Pons (tissue), 1 donor: ENCODE data around the gene LRRC26.

Experiments
- DNase-seq: peaks from one replicate; pipeline ENCODE4 v3.0.0-alpha.2; 2016; ENCODE audit warnings: low spot score

The LRRC26 gene

GRCh38 chr9:137183980-137184595 lies 14.2 kb upstream of the LRRC26 start:
- DNase-seq: no peak

- DNase-seq: no peak
Measured at GRCh38 chr9:137182836-137183235, 13.0 kb upstream of the LRRC26 start.

GRCh38 chr9:137181680-137182079 lies 11.8 kb upstream of the LRRC26 start:
- DNase-seq: no peak

DNA sequence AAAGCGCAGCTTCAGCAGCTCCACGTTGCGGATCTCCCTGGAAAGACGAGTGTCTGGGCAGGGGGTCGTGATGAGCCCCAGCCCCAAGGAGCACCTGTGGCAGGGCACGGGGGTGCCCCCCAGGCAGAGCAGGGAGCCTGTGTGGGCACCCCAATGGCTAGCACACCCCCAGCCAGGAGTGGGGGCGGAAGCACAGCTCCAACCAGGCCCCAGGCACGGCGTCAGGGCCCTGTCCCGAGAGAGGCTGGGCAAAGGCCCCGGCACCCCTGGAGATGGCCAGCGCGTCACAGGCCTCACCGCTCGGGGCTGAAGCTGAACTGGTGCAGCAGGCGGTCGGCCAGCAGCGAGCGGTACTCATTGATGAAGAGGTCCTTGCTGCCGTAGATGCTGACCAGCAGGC lies 10.6 kb upstream of the LRRC26 start:
- no peak for DNase-seq

- DNase-seq: no peak
Measured at GRCh38 chr9:137179761-137180160, 9.9 kb upstream of the LRRC26 start.

GRCh38 chr9:137178939-137179630 lies 9.2 kb upstream of the LRRC26 start:
- DNase-seq: no peak

GRCh38 chr9:137178201-137178938 lies 8.5 kb upstream of the LRRC26 start:
- DNase-seq: no peak

DNA sequence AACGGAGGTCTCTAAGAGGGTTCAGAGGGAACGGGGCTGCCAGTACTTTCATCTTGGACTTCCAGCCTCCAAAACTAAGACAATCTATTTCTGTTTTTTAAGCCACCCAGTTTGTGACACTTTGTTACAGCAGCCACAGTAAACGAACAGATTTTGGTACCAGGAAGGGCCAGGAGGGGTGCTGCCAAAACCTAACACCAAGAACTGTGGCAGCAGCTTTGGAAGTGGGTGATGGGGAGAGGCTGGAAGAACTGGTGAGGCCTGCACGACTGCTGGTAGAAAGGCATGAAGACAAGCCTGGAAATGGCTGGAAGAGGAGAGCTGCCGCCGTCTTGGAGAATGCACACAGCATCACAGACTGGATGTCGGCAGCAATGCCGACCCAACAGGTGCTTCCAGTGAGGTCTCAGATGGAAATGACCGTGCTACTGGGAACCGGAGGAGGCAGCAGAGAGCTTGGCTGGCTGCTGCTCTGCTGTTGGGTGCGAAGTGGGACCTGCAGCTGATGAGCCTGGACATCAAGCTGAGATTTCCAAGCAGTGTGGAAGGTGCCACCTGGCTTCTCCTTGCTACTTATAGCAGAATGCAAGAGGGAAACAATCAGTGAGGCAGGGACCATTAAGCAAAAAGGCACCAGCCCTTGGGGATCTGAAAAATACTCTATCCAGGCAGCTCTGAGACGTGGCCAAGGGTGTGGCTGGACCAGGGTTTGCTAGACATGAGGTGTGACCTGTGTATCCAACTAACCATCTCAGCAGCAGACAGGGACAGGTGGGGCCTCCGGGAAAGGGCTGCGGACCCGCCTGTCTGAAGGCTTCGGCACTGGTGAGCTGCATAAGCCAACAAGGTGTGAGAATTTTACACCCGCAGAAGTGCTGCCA lies 6.7 kb upstream of the LRRC26 start:
- DNase-seq: no peak

DNA sequence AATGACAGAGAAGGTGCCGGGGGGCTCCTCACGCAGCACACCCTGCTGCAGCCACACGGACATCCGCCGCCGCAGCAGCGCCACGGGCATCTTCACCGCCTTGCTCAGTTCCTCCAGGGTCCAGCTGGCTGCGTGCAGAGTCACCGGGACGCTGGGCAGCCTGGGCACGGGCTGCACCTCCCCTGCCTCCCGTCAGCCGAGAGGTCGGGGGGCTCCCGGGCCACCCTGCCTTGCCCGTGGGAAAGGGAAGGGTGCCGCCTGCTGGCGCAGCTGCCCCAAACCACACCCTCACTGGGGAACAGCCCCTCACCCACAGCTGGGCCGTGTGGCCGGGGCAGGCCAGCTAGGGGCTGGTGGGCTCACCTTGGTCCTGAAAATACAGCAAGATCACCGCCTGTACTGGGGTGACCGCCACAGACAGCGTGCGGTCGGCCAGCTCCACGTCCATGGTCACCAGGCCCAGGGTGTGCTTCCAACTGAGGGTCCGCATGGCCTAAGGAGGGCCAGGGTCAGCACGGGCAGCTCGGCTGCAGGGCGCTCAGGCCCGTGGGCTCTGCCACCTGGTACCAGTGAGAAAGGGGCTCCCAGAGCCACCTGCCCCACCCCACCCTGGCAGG lies 5.6 kb upstream of the LRRC26 start:
- no peak for DNase-seq

- no peak for DNase-seq
Measured at GRCh38 chr9:137174722-137175293, 5.0 kb upstream of the LRRC26 start.

- no peak for DNase-seq
Measured at GRCh38 chr9:137173796-137174664, 4.2 kb upstream of the LRRC26 start.

GRCh38 chr9:137172901-137173795 lies 3.3 kb upstream of the LRRC26 start:
- DNase-seq: no peak

DNA sequence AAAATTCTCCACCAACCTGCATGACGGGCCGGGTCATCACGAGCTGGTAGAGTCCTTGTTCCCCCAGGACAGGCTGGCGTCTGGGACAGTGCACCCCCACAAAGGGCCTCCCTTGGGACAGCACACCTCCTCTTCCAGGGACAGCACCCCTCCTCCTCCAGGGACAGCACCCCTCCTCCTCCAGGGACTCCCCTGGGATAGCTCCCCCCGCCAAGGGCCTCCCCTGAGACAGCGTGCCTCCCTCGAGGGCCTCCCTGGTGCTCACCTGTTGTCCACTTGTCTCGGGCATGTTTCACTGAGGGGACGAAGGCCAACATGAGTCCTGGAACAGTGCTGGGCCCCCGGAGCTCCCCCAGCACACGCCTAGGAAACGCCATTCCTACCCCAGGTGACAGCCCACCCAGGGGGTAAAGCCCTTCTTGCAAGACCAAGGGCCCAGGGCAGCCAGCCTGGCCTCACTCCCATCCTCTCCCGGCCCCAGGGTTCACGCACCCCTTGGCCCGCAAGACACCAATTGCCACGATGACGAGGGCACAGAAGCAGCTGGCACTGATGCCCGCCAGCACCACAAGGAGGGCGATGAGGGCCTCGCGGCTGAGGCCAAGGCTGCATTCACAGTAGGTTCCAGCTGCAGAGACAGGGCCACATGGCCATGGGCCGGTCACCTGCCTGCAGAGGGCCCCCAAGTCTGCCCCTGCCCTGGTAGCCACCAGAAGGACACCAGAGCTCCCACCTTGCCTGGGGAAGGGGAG lies 1.5 kb upstream of the LRRC26 start:
- no peak for DNase-seq

- DNase-seq: no peak
Measured at GRCh38 chr9:137170486-137171148, 766 bp upstream of the LRRC26 start.

GRCh38 chr9:137168904-137169856 lies 671 bp downstream of the LRRC26 start:
- no peak for DNase-seq

DNA sequence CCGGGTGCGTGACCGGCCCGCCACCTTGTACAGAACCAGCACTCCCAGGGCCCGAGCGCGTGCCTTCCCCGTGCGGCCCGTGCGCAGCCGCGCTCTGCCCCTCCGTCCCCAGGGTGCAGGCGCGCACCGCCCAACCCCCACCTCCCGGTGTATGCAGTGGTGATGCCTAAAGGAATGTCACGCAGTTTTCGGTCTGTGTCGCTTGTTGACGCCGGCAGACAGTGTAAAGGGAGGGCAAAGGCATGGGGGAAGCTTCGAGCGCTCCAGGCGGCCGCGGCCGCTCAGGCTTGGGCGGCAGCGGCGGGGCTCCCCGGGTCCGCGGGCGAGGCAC lies 1.3 kb downstream of the LRRC26 start:
- DNase-seq: no peak
